HS-5 (cell line): ENCODE data around the gene CDT1.

Experiments
- DNase-seq: peaks from one replicate; pipeline ENCODE4 v3.0.0-alpha.2; 2012; ENCODE audit warnings: low read depth

The CDT1 gene

DNA sequence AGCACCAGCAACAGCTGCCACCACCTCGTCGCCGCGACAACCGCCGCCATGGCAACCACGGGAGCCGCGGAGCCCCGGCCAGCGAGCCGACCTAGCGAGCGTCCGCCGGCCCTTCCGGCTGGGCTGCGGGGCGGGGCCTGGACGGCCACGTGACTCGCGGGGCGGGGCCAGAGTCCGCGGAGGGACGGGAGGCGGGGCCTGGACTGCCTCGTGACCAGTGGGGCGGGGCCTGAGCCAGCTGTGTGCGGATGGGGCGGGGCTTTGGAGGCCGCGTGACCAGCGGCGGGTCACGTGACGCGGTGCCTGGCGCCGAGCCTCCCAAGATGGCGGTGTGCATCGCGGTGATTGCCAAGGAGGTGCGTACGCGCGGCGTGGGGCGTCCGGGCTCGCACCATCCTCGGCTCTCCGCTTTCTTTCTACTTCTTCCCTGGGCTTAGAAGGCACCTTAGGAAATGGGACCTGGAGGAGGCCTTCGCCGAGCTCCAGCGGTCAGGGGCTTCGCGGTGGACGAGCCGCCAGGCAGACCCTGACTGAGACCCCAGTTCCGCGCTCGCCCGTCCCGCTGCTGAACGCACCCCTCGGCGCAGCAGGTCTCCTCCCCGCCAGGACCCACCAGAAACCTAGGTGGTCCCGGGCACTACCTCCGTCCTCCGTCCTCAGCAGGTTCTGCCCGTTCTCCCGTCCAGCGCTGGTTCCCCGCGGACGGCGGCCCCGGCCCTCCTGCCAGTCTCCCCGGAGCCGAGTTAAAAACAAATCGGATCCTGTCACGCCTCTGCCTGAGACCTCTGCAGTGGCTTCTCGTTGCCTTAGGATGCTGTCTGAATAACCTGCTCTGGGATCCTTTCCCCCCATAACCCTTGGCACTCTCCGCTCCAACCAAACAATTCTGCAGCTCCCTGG is 53.5 kb downstream of the CDT1 start, which contains the start of the genes GALNS and TRAPPC2L:
Gene GALNS (minus strand): TSS at position 120 of the 900 bp plus-strand sequence. CDS start 70 bp downstream, at position 50.
Gene TRAPPC2L (plus strand): TSS at position 300 of the 900 bp plus-strand sequence. CDS start 24 bp downstream, at position 324.
- peak; percentile 32 for DNase-seq

- DNase-seq, result no peak
These were observed 54.2 kb downstream of the CDT1 start for GRCh38 chr16:88857728-88858339.
